NCI-H1436 (cell line): Measurements from ENCODE around the gene FA2H.
"Not testable (repeated sequence)": the region's sequence is repeated elsewhere in the genome, so short reads cannot be mapped to it uniquely, and the experiment has no call there.

Experiments used
- DNase-seq: peaks from one replicate; lab custom pipeline; 2025; lab: John Stamatoyannopoulos, UW

Gene FA2H

DNA sequence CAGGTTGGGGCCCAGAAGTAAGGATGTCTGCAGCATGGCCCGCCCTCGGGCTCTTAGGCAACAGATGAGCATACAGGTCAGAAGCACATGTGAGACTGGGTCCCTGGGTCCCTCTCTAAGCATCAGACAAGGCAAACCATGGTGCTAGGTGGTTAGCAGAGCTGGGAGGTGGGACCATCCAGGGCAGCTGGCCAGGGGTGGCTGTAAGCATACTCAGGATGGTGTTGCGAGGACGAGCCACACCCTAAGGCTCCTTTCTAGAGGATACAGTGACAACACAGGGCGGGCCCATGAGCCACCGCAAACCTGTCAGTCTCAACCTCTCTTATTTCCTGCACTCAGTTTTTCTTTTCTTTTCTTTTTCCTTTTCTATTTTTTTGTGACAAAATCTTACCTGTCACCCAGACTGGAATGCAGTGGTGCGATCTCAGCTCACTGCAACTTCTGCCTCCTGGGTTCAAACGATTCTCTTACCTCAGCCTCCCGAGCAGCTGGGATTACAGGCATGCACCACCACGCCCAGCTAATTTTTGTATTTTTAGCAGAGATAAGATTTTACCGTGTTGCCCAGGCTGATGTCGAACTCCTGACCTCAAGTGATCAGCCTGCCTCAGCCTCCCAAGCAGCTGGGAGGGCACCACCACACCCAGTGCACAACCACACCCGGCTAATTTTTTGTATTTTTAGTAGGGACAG is 3.6 kb downstream of the FA2H start:
- no peak for DNase-seq

DNA sequence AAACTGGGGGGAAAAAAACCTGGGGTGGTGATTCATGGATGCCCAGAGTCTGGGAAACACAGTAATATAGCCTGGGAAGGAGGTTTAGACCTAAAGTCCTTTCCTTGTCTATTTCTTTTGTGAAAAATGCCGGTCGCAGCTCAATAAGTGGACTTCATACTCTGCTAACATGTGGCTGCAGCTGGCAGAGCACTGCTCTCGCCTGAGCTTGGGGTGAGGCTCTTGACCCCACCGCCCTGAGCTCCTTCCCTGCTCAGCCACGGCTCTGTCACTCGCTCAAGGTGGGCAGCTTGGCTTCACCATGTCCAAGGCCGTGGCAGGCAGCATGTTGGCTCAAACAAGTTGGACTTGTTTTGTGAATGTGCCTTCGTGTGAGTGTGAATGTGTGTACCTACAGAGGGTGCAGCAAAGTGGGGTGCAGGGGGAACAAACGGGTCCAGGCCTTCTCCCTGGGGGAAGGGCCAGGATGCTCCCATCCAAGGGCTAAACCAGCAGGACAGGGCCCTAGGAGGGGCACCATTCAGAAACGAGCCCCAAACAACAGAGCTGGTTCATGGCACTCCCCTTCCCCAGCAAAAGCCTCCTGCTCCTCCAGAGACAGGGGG is 4.9 kb downstream of the FA2H start:
- DNase-seq: no peak

DNA sequence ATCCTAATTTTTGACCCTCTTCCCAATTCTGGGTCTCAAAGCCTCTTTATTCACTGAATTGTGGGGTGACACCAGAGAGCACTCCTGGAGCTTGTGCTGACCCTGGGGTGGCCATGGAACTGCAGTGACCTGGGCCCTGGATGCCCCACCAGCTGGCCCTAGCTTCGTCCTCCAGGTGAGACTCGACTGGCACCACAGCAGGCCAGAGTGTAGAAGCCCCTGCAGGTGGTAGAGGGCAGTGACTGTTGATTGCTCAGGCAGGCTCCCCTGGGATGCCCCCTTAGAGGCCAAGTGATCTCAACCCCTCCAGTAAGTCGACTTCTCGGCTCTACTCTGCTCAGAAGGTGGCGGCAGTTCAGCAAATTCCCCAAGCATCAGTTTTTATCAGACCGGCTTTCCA is 6.4 kb downstream of the FA2H start:
- DNase-seq: no peak

DNA sequence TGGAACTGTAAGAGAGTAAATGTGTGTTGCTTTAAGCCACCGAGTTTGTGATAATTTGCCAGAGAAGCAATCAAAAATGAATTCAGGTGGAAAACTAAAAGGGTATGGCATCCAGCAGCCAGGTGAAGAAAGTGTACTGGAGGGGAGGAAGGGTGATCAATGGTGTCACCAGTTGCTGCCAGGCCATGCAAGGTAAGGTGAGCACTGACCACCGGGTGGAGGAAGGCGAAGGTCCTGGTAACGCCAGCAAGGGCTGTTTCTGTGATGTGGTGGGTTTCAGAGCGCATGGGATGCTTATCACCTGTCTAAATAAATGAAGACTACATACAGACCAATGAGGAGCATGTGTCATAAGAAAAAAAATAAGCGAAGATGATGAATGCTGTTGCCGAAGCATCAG is 6.9 kb downstream of the FA2H start:
- no peak for DNase-seq

DNA sequence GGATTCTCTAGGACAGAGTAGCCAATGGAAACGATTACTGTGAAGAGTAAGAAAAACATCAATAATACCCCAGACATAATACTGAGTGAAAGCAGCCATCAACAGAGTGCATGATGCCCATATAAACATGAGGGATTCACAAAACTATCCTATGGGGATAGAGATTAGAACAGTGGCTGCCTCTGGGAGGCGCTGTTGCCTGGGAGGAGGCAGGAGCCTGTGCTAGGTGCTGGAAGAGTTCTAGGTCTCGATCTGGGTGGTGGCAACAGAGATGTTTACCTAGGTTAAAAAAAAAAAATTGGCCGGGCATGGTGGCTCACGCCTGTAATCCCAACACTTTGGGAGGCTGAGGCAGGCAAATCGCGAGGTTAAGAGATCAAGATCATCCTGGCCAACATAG is 7.9 kb downstream of the FA2H start:
- no peak for DNase-seq

DNA sequence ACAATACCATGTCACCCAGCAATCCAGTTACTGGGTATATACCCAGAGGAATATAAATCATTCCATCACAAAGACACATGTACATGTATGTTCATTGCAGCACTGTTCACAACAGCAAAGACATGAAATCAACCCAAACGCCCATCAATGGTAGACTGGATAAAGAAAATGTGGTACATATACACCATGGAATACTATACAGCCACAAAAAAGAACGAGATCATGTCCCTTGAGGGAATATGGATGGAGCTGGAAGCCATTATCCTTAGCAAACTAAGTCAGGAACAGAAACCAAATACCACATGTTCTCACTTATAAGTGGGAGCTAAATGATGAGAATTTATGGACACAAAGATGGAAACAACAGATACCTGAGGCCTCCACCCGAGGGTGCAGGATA is 10.4 kb downstream of the FA2H start:
- DNase-seq: not testable (repeated sequence)

DNA sequence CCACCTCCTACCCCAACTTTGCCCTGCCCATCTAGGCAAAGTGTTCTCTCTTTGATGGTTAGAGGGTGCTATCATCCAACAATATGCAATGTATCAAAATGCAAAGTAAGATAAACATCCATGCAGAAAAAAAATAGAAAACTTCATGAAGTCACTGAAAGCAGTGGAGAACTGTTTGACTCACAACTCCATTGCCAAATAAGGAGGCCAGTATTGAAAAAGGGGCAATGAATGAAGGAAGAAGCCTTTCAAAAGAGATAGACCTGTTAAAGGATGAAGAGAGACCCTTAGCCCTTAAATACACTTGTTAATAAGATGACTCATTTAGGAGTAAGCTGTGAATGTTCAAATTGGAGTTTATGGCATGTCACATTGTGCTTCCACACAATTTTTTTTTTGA is 13.0 kb downstream of the FA2H start:
- DNase-seq: no peak

DNA sequence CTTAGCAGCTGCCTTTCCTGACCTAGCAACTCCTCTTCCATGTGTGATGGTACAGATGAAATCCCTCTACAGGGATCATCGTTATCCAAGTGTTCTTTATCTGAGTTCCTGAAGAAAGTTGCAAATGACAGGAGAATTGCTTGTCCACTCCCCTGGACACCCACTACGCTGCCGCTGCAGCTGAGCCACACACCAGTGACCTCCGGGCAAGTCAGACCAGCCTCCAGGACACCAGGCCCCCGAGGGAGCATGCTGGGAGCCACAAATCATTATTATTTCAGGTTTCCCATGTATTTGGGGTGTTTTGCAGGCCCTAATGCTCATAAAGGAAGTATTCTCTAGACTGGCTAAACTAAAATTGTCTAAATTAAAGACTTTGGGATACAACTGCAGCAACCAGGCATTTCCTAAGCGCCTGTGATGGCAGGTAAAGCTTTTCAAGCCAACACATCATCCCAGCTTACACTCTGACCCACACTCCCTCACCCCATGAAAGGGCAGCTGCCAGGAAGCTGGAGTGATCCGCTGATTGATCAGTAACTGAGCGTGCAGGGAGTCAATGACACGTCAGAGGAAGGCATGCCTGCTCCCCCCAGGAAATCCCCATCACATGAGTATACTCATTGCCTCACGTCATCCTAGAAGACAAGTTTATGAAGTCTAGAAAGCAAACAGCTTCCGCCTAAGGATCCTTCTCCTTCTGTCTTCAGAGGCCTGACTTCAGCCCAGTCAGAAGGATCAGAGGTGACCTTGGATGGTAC is 14.4 kb downstream of the FA2H start:
- no peak for DNase-seq

DNA sequence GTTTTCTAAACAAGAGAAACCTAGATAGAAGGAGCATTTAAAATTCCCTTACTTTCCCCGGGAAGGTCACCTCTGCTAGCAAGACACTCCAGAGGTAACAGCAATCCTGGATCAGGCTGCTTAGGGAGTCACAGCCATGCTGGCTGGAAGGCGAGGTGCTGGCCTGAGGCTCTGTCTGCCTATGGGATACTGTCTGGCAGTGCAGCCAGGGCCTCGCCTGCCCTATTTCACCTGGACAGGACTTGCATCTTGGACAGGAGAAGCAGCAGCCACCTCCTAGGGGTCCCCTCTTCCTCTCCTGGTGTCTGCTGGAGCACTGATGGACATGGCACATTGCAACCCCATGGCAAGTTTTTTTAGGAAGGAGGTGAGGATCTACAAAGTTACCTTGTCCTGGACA is 15.1 kb downstream of the FA2H start:
- no peak for DNase-seq

DNA sequence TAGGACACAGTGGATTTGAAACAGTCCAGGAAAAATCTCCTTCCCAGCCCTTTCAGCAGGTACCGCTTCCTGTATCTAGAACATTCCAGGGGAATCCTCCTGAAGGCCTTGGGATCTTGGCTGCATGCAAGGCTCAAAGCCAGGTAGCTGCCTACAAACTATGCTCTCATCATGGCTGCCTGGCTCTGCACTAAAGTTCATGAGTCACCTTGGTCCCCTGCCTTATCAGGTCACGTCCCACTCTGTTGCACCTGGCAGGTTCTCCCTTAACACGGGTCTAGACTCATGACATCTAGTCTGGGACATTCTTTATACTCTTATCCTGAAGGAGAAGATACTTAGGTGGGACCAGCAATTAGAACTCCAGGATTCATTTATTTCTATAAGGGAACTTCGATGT is 15.8 kb downstream of the FA2H start:
- no peak for DNase-seq

DNA sequence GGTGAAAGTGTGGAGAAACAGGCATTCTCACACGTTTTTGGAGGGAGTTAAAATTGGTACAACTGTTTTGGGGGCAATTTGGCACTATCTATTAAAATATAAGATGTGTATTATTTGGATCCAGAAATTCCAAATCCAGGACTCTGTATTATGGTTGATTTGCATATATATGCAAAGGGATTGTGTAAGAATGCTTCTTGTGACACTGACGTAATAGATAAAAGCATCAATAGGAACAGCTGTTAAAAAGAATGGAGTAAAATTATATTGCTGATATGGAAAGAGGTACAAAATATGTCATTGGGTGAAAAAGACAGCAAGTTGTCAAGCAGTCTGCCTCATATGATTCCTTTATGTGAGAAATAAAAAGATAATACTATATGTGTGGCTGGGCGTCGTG is 17.3 kb downstream of the FA2H start:
- DNase-seq: no peak

DNA sequence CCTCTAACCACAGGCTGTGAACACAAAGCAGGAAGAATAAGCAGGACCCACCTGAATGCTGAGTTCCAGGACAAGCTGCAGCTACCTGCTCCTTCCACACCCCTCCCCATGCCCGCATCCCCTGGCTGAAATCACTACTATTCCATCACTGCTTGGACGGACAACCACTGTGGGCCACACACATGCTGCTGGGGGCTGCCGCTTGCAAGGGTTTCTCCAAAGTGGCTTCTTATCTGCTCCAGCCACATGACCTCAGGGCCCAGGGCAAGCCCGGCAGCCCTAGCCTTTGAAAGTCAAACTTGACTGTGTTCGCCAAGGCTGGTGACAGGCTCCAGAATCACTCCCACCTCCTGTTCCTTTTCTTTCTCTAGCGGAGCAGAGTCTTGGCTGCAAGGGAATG is 18.4 kb downstream of the FA2H start:
- DNase-seq: no peak

DNA sequence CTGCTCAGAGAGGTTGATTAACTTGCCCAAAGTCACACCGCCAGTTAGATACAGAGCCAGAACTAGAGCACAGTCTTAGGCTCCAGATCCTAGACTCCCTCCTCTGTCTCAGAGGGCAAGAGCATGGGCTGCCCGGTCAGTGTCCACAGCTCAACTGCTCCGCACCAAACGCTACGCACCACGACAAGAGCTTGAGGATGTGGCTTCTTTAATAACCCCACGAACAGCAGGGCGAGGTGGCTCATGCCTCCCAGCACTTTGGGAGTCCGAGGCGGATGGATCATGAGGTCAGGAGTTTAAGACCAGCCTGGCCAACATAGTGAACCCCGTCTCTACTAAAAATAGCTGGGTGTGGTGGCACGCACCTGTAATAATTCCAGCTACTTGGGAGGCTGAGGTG is 21.4 kb downstream of the FA2H start:
- no peak for DNase-seq

DNA sequence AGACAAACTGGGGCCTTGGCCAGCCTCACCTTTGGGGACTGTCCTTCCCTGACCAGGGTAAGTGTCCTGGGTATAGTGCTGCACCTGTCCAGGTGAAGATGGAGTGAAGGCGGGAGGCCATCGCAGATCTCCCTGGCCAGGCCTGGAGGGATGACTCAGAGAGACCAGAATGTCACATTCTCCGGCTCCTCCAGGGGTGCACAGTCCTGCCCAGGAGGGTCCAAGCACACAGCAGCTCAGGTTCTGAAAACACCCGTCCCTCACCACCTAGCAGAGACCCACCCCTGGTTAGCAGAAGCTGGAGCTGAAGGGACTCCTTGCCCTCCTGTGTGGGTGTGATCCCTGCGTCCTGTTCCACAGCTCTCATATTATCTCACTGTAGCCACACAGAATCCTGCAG is 21.9 kb downstream of the FA2H start:
- DNase-seq: no peak

DNA sequence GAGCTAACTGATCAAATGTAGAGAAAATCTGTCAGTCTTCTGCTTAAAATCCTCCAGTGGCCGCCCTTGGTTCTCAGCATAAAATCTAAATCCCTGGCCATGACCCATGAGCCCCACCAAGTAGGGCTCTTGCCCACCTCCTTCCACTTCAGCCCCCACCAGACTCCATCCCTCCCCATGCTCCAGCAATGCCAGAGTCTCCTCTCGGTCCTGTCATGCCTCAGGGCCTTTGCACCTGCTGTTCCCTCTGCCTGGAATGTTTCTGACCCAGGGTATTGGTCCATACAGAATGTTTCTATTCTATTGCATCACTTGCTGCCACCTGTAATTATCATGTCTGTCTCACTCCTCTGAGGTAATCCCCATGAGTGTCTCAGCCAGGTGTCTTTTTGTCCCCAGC is 22.4 kb downstream of the FA2H start:
- no peak for DNase-seq

DNA sequence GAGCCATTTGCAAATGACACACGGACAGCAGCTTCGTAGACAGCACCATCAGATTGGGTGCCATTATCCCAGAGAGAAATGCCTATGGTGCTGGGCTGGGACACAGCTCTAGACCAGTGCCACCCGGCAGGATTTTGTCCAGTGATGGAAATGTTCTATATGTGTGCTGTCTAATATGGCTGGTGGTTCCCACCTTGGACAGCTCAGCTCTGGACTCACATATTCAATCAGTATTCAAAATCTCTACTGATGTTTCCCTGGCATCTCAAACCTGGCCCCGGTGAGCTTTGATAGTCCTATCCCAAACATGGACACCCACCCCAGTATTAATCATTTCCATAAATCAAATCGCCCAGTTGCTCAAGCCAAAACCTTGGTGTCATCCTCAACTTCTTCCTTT is 23.0 kb downstream of the FA2H start:
- DNase-seq: no peak

DNA sequence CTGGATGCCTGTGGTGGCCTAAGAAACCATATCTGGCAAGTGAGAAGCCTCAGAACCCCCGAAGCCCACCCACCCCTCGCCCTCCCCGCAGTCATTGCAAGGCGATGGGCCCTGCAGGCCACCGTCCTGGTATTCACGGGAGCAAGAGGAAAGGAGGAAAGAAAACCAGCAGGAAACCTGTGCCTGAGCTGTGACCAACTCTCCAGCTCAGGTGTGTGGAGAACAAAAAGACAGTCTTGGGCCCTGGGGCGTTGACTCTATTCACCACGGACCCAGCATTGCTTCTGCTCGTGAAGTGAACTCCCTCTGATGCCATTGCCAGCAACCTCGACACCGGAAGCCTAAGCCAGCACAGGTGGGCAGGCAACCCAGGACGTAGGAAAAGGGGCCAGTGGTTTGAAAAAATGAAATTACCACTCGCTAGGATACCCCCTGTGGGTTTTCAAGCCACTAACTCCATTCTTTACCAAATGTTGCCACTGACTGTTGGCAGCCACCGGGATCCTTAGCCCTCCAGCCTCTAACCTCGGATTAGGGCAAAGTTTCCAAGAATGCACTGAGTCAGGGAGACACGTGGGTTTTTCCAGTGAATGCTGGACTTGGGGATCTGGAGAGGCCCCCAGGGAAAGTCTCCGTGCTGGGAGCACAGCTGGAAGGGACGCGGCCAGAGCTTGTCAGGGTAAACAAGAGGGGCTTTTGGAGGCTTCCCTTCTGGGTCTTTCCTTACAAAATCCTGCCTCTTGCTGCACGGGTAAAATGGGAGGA is 25.1 kb downstream of the FA2H start:
- no peak for DNase-seq

DNA sequence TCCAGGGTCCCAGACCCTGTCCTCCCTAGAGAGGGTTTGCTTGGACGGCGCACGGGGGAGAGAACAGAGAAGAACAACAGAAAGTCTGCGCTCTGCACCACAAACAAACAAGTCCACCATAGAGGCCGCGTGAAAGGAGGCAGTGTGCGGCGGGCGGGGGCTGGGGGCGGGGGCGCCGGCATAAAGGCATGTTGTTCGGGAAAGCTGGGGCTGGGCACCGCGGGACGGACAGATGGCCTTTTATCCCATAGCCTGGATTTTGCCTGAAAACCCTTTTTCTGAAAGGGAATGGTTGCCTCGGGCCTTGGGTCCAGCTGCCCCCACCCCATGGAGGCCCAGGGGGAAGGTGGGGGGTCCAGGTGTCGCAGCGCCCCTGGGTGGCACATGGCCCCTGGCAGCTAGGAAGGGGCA is 26.0 kb downstream of the FA2H start:
- no peak for DNase-seq

DNA sequence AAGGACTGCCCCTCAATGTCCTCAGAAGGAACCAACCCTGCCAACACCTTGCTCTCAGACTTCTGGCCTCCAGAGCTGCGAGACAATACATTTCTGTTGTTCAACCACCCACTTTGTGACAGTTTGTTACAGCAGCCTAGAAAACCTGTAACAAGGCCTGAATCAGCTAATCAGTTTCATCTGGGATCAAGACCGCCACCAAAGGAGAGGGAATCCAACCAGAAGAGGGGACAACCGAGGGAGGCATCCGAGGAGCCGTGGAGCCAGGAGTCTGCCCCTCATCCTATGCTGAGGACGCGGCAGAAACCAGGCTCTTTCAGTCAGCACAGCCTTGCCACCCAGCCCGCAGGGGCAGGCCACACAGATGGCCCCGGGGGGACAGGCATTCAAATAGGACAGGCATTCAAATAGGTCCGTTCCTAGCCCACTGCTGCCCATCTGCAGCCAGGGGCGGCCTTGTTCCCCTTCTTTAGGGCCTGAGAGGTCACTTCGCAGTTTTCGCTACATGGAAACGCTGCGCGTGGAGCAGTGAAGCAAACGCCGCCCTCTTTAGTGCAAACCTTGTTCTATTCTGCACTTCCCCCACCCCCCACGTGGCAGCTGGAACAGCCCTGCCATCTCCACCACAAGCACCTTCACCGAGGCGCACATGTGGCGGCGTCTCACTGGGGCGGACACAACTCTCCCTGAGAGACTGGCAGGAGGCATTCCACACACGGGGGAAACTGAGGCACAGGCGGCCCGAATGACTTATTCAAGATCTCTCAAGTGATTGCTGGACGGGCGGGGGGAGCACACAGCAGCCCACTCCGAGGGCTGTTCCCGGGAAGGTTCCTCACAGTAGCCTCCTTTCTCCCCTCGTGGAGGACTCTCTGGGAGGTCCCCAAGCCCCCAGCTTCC is 26.7 kb downstream of the FA2H start:
- no peak for DNase-seq

DNA sequence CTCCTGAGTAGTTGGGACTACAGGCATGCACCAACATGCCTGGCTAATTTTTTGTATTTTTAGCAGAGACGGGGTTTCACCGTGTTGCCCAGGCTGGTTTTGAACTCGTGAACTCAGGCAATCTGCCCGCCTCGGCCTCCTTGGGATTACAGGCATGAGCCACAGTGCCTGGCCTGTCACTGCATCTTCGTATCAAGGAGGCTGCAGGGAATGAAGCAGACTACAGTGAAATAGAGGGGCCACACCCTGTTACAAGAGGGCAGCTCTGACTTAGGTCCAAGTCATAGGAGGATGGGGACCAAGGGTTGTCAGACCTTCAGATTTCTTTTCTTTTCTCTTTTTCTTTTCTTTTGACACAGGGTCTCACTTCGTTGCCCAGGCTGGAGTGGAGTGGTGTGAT is 28.7 kb downstream of the FA2H start:
- DNase-seq: no peak

DNA sequence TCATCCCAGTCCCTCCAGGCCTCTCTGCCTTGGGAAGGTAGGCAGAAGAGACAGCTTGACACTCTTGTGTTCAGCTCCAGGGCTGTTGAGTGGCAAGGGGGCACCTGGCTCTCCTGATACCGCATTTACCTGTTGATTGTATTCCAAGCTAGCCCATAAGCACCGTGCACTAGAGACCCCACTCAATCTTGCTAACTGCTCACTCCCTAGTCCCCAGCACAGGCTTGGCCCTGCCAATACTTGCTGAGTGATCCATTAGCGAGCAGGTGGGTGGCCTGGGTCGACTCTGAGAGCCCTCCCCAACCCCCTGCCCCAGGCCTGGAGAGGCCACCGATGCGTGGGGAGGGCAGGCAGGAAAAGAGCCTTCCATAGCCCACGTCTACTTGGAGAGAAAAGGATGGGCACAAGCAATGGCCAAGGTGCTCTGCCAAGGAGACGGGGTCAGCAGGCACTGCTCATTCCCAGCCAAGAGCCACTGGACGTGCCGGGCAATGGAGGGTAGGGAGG is 29.5 kb downstream of the FA2H start:
- no peak for DNase-seq

DNA sequence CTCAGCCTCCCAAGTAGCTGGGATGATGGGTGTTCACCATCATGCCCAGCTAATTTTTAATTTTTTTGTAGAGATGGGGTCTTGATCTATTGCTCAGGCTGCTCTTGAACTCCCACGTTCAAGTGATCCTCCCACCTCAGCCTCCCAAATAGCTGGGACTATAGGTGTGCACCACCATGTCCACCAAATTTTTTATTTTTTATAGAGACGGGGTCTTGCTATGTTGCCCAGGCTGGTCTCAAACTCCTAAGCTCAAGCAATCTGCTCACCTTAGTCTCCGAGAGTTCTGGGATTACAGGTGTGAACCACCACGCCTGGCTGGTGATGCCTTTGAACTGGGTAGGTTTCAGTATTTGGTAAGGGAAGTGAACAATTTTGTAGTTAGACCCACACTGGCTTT is 30.1 kb downstream of the FA2H start:
- no peak for DNase-seq
